GM10266 (cell line): ENCODE measurements around the gene ERVK3-1.

Source experiments
- DNase-seq: peaks from one replicate; pipeline ENCODE4 v3.0.0; 2012; ENCODE audit errors: extremely low spot score
- TF ChIP-seq, protein P1 (sequence below): IDR thresholded peaks from 2 replicates; pipeline ENCODE4 v1.5.1; 2012; ENCODE audit warnings: mild to moderate bottlenecking, low read depth; ENCODE audit not compliant: control insufficient read depth, insufficient read depth; ENCODE audit errors: missing control alignments

The ERVK3-1 gene

DNA sequence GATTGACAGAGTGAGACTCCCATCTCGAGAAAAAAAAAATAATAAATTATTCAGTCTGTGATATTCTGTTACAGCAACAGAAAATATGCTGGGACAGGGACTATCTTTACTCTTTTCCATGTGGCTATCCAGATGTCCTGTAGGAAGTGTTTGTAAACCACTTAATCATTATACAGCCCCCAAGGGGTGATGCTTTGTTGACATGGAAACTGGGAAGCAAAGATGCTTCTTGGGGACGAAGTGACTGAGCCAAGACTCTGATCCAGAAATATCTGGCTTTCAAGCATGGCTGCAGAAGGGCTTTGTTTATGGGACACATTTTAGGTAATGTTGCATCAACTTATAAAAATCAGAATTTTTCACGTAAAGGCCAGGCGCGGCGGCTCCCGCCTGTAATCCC is 21.0 kb upstream of the ERVK3-1 start:
- DNase-seq, result no peak
- TF ChIP-seq, protein P1, sequence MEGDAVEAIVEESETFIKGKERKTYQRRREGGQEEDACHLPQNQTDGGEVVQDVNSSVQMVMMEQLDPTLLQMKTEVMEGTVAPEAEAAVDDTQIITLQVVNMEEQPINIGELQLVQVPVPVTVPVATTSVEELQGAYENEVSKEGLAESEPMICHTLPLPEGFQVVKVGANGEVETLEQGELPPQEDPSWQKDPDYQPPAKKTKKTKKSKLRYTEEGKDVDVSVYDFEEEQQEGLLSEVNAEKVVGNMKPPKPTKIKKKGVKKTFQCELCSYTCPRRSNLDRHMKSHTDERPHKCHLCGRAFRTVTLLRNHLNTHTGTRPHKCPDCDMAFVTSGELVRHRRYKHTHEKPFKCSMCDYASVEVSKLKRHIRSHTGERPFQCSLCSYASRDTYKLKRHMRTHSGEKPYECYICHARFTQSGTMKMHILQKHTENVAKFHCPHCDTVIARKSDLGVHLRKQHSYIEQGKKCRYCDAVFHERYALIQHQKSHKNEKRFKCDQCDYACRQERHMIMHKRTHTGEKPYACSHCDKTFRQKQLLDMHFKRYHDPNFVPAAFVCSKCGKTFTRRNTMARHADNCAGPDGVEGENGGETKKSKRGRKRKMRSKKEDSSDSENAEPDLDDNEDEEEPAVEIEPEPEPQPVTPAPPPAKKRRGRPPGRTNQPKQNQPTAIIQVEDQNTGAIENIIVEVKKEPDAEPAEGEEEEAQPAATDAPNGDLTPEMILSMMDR, result no peak

DNA sequence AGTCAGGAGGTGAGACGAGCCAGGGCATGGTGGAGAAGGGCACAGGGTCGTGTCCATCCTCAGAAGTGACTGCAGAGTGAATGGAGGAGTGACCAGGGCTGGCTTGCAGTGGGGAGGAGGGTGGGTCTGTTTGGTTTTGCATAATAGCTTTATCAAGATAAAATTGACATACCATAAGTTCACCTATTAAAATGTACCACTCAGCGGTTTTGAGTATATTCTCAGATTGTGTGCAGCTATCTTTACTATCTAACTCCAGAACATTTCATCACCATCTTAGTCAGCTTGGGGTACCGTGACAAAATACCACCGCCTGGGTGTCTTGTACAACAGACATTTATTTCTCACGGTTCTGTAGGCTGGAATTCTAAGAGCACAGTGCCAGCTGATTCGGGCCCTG is 13.2 kb upstream of the ERVK3-1 start:
- no peak for DNase-seq
- TF ChIP-seq, protein P1, result no peak

DNA sequence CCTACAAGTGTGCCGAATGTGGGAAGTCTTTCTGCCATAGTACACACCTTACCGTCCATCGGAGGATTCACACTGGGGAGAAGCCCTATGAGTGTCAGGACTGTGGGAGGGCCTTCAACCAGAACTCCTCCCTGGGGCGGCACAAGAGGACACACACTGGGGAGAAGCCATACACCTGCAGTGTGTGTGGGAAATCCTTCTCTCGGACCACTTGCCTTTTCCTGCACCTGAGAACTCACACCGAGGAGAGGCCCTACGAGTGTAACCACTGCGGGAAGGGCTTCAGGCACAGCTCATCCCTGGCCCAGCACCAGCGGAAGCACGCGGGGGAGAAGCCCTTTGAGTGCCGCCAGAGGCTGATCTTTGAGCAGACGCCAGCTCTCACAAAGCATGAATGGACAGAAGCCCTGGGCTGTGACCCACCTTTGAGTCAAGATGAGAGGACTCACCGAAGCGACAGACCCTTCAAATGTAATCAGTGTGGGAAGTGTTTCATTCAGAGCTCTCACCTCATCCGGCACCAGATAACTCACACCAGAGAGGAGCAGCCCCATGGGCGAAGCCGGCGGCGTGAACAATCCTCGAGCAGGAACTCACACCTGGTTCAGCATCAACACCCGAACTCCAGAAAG is 10.3 kb upstream of the ERVK3-1 start:
- TF ChIP-seq, protein P1, result no peak
- no peak for DNase-seq

DNA sequence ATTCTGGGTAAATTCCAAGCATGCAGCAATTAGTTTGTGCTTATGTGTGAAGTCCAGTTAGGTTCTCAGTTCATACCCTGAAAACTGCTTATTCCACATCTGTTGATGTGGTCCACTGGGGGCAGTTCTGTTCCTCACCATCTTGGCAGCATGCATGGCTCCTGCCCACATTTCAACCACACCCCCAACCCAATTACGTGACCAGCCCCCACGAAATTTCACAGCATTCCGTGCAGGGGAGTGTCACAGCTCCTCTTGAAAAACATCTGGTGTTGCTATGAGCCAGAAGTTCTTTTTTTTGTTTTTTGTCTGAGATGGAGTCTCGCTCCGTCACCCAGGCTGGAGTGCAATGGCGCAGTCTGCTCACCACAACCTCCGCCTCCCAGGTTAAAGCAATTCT is 9.1 kb upstream of the ERVK3-1 start:
- DNase-seq, result no peak
- TF ChIP-seq, protein P1, result no peak

DNA sequence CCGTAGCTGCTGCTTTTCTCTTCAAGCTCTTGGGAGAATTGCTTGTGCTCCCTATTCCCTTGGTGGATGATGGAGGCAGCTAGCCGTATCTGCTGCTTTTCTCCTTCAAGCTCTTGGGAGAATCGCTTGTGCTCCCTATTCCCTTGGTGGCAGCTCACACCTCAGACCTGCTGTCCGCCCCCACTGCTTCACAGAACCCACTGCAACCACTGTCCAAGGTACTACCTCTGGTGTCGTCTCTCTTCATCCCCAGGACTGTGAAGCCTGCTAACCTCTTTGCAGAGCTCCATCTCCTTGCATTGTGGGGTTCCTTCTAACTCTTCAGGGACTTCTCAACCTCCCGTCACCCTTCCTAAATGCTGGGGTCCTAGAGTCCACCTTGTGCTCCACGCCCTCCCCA is 4.6 kb upstream of the ERVK3-1 start:
- DNase-seq, result no peak
- TF ChIP-seq, protein P1, result no peak

DNA sequence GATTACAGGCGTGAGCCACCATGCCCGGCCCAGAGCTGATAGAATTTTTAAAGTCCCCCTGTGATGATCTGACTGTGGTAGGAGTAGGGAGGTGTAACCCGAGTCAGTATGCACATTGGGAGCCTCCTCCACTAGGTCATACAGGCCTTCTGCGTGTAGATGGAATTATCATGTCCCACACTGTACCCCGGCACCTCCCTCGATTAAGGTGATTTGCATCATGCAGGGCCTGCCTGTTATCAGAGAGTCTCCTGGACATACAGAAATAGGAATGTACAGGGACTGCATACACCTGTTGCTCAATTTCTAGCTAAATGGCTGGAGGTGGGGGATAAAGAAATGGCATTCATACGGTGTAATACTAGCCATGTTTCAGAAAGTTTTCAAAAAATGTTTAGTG is 922 bp upstream of the ERVK3-1 start:
- DNase-seq, result no peak
- TF ChIP-seq, protein P1, result no peak

DNA sequence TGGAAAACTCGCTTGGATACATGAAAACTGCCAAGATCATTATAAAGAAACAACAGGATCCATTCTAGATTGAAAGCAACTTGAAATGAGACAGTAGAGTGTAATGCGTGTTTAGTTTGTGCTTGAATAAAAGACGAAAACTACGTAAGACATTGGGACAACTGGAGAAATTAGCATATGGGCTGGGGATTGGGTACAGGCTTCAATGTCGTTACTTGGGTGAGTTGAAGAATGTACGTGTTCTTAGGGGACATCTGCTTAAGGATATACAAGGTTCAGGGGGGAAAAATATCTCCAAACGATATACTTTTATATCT is 471 bp upstream of the ERVK3-1 start:
- TF ChIP-seq, protein P1, result no peak
- no peak for DNase-seq

DNA sequence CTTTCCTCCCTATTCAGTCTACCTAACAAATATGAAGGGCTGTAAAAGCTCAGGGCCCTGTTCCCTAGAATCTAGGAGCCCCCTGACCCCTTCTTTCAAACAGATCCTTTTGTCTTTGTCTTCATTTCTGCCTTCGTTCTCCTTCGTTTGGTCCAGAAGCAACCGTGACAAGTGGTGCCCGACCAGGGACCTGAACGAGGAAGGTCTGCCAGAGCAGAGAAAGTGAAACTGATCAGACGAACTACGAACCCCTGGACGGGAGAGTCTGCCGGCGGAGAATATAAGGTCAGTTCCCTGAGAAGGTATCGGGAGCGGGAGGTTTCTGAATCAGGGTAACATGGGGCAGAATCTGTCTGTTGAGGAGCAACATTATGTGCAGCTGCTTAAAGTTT is 751 bp downstream of the ERVK3-1 start:
- TF ChIP-seq, protein P1, result no peak
- no peak for DNase-seq
